NCI-H187 treated with DMSO at 0.1 percent for 48 hours (cell line): ENCODE measurements around the gene TAC4.

Source experiments
- DNase-seq: peaks from one replicate; lab custom pipeline; 2025; lab: John Stamatoyannopoulos, UW

TAC4 gene

GRCh38 chr17:49872754-49873377, 25.0 kb upstream of the TAC4 start:
- DNase-seq = no peak

- no peak for DNase-seq
Observed at GRCh38 chr17:49871211-49871610, 23.3 kb upstream of the TAC4 start.

GRCh38 chr17:49870298-49870697, 22.4 kb upstream of the TAC4 start:
- no peak for DNase-seq

DNA sequence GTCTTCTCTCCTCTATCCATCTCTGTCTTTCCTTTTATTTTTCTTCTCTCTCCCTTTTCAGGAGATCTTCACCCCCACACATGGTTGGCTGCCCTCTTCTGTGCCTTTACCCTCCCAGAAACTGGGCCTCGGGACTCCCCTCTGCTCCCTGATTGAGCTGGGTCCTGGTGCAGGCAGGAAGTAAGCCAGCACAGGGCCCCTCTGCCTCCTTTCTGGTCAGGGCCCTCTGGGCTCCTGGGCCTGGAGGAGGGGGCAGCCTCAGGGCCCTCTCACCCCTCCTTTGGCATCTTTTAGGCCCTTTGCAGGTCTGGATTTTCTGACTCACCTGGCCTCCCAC, 21.1 kb upstream of the TAC4 start:
- DNase-seq = no peak

- no peak for DNase-seq
Observed at GRCh38 chr17:49866882-49867413, 19.1 kb upstream of the TAC4 start.

GRCh38 chr17:49866019-49866380, 18.1 kb upstream of the TAC4 start:
- no peak for DNase-seq

- no peak for DNase-seq
Observed at GRCh38 chr17:49862781-49863331, 15.0 kb upstream of the TAC4 start.

- DNase-seq = no peak
Observed at GRCh38 chr17:49861150-49861884, 13.4 kb upstream of the TAC4 start.

- no peak for DNase-seq
Observed at GRCh38 chr17:49859991-49860953, 12.4 kb upstream of the TAC4 start.

GRCh38 chr17:49858796-49859195, 10.9 kb upstream of the TAC4 start:
- DNase-seq = no peak

- DNase-seq = no peak
Observed at GRCh38 chr17:49854126-49854525, 6.3 kb upstream of the TAC4 start.

- no peak for DNase-seq
Observed at GRCh38 chr17:49853470-49854015, 5.7 kb upstream of the TAC4 start.

- no peak for DNase-seq
Observed at GRCh38 chr17:49851387-49852291, 3.8 kb upstream of the TAC4 start.

DNA sequence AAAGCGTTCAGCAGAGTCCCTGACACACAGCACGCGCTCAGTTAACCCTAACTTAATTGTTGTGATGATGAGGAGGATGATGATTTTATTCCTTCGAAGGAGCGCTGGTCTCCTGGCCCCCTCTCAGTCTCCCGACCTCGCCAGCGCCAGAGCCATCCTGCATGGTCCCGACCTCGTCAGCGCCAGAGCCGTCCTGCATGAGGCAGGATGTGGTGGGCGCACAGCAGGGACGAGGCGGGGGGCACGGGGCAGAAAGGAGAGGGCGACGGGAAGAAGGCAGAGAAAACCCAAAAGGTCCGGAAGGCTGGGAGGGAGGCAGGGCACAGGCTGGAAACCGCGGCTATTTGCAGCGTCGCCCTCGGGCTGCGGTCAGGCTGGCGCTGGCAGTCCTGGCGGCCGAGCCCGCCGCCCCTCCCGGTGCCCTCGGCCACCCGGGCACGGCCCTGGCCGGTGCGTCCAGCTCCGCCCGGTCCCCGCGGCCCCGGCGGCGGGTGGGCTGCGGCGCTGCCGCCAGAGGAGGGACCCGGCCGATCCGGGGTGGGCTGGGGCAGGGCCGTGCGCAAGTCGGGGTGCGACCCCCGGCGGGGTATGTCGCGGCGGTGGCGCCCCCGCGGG, 3.0 kb upstream of the TAC4 start:
- no peak for DNase-seq

DNA sequence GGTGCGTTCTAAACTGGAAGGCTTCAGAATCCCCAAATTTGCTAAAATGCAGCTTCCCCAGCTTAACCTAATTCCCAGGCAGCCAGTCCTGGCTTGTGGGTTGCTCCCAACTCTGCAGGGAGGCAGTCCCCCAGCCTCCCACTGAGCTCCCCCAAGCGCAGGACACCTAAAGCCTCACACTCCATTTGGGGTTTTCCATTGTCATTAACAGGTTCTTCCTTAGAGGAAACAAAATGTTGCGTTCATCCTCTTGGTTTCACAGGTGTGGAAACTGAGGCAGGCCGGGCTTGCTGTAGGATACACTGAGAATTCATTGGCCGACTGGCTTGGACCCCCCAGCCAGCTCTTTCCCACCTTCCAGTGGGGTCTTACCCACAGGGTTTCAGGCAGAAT, 2.3 kb upstream of the TAC4 start:
- DNase-seq = no peak

GRCh38 chr17:49848739-49849138, 870 bp upstream of the TAC4 start:
- DNase-seq = no peak

DNA sequence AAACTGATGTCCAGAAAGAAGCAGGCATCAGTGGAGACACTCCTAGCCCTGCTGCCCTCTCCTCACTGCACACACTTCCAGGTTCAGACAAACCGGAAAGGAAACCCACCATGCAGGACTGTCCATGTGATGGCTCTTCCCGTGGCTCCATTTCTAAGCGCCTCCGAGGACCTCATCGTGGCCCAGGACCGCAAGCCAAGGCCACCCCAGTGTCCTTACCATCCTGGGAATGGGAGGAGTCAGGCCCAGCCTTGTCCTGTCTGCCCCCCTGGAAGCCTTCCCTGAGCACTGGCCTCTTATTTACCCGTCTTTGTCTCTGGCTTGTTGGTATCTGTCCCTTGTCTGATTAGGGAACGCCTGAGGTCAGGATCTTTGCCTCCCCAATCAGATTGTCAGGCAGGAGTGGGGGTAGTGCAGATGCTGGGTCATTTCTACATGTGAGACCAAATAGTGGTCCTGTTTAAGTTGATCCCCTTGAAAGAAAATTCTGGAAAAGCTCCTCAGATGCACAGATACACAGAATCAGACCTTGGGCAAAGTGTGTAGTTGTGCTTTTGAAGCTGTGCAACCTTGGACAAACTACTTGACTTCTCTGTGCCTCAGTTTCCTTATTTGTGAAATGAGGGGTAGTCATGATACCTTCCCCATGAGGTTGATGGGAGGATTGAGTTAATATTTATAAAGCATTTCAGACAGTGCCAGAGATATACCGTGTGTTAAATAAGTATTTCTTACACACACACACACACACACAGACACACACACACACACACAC, 744 bp downstream of the TAC4 start:
- DNase-seq = no peak

- no peak for DNase-seq
Observed at GRCh38 chr17:49845321-49845720, 2.5 kb downstream of the TAC4 start.

DNA sequence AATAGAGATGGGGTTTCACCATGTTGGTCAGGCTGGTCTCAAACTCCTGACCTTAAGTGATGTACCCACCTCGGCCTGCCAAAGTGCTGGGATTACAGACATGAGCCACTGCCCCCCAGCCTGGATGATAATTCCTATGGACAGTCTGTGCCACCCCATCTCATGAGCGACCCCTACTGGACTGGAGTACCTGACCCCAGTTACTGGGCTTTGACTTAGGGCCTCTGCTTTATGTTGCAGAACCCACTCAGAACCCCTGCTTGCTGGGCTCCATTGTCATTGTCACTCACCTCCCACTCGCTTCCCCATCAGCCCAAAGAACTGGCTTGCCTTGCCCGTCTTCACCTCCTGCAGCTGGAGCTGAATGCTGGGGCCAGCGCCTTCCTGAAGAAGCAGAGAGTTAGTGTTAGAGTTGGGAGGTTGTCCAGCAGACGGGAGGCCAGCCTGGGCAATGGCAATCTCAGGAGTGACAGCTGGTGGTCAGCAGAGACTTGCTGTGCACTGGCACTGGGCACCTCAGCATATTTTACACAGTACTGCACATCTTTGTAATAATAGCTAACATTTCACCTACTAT, 4.0 kb downstream of the TAC4 start:
- no peak for DNase-seq
